ENCODE data around the gene MRLN. TPM values are rescaled to one million over a fixed set of nuclear protein-coding genes. Genes with fewer than 3 reads are reported as not detected.

Gene MRLN
- total RNA-seq, 4 donors from 2014 or later, result not detected

DNA sequence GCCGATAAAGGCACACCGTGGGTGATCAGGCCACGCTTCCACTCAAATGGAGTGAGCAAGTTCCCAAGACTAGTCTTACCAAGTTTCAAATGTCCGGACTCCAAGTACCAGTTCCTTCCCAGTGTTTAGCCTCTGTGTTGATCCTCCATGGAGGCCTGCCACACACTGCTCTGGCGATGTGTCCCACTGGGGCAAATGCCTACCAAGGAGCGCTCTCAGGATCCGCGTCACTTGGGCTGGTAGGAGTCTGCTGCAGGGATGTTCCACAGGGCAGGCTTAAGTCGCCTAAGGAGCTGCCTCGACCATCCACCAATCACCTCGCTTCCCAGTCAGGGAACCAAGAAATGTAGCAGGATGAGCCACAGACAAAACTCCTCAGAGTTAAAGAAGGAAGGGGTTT lies 17.4 kb upstream of the MRLN start:
- no peak for DNase-seq (ENCODE audit: low spot score in 2 of 2)
- 98% methylated on average over 11 of the region's 11 CpGs for WGBS, 2 donors
- no peak for TF ChIP-seq POLR2A (IDR thresholded peaks at IDR 0.05)
- TF ChIP-seq, protein P1, sequence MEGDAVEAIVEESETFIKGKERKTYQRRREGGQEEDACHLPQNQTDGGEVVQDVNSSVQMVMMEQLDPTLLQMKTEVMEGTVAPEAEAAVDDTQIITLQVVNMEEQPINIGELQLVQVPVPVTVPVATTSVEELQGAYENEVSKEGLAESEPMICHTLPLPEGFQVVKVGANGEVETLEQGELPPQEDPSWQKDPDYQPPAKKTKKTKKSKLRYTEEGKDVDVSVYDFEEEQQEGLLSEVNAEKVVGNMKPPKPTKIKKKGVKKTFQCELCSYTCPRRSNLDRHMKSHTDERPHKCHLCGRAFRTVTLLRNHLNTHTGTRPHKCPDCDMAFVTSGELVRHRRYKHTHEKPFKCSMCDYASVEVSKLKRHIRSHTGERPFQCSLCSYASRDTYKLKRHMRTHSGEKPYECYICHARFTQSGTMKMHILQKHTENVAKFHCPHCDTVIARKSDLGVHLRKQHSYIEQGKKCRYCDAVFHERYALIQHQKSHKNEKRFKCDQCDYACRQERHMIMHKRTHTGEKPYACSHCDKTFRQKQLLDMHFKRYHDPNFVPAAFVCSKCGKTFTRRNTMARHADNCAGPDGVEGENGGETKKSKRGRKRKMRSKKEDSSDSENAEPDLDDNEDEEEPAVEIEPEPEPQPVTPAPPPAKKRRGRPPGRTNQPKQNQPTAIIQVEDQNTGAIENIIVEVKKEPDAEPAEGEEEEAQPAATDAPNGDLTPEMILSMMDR (IDR thresholded peaks at IDR 0.05), result no peak
- no peak overlapping the region for H3K4me3 ChIP-seq (ENCODE audit: low read depth, poor library complexity, severe bottlenecking)
- intact Hi-C loops (cut with DNase I; ENCODE audit: low total_unique reads), result no loop called here

- TF ChIP-seq, protein P1 (IDR thresholded peaks at IDR 0.05), result no peak
- no peak for TF ChIP-seq POLR2A (IDR thresholded peaks at IDR 0.05)
- 47 to 54% methylated on average over 2 of the region's 2 CpGs for WGBS, 2 donors
- no peak for DNase-seq (ENCODE audit: low spot score in 2 of 2)
- intact Hi-C loops (cut with DNase I; ENCODE audit: low total_unique reads), result no loop called here
- H3K4me3 ChIP-seq (ENCODE audit: low read depth, poor library complexity, severe bottlenecking), result no peak overlapping the region
Observed at GRCh38 chr10:59762505-59762904, 9.2 kb upstream of the MRLN start.

DNA sequence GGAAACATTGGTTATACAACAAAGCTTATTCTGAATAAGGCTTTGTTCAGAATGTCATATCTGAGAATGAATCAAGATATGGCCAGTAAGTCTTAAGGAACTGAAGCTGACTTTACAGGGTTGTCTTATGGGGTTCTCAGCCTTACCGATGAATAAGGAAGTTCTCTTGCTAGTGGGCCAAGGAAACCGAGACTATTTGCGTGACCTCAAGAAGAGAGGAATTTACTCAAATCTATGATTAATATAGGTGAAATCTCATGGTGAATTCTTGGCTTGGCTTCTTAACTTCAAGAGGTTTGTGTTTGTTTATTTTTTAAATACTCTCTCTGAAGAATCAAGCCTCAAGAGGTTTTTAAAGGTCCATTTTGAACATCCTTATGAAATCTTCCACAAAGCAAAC lies 4.7 kb upstream of the MRLN start:
- intact Hi-C loops (cut with DNase I; ENCODE audit: low total_unique reads), result no loop called here
- 80 to 84% methylated on average over 3 of the region's 3 CpGs for WGBS, 2 donors
- TF ChIP-seq, protein P1 (IDR thresholded peaks at IDR 0.05), result no peak
- no peak for TF ChIP-seq POLR2A (IDR thresholded peaks at IDR 0.05)
- no peak for DNase-seq (ENCODE audit: low spot score in 2 of 2)
- no peak overlapping the region for H3K4me3 ChIP-seq (ENCODE audit: low read depth, poor library complexity, severe bottlenecking)

DNA sequence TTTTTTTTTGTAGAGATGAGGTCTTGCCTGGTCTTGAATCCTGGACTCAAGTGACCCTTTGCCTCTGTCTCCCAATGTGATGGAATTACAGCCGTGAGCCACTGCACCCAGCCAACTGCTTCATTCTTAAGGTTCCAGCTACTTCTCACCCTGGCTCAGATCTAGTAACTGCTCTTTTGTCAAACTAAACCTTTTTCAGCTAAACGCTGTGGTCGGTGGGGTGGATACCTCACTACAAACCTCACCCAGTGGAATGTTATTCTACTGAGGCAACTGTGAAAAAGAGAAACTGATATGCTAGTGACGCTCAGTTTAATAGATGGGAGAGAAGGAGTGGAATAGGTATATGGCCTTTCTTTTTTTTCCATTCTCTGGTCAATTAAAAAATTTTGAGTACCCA lies 1.7 kb upstream of the MRLN start:
- no peak for TF ChIP-seq POLR2A (IDR thresholded peaks at IDR 0.05)
- TF ChIP-seq, protein P1 (IDR thresholded peaks at IDR 0.05), result no peak
- 91 to 93% methylated on average over 4 of the region's 4 CpGs for WGBS, 2 donors
- no peak for DNase-seq (ENCODE audit: low spot score in 2 of 2)
- H3K4me3 ChIP-seq (ENCODE audit: low read depth, poor library complexity, severe bottlenecking), result no peak overlapping the region
- intact Hi-C loops (cut with DNase I; ENCODE audit: low total_unique reads), result no loop called here

GRCh38 chr10:59752278-59752940 lies 846 bp downstream of the MRLN start:
- H3K4me3 ChIP-seq (ENCODE audit: low read depth, poor library complexity, severe bottlenecking), result no peak overlapping the region
- intact Hi-C loops (cut with DNase I; ENCODE audit: low total_unique reads), result no loop called here
- no peak for TF ChIP-seq POLR2A (IDR thresholded peaks at IDR 0.05)
- TF ChIP-seq, protein P1 (IDR thresholded peaks at IDR 0.05), result no peak
- 54 to 66% methylated on average over 2 of the region's 2 CpGs for WGBS, 2 donors
- no peak for DNase-seq (ENCODE audit: low spot score in 2 of 2)

Measured in lower leg skin (tissue), 4 donors.